ENCODE results near the gene C19orf85.
"Not testable (repeated sequence)": the region's sequence is repeated elsewhere in the genome, so short reads cannot be mapped to it uniquely, and the experiment has no call there.

Gene C19orf85

GRCh38 chr19:55464662-55465054 is at the start of gene C19orf85:
TSS of gene C19orf85 (minus strand) at chr19:55464751. CDS start at chr19:55464554, 197 bp downstream.
- no peak for DNase-seq (ENCODE audit: low spot score)

GRCh38 chr19:55508120-55508519 is 43.6 kb upstream of the C19orf85 start:
- DNase-seq (ENCODE audit: low spot score) = no peak

- DNase-seq (ENCODE audit: low spot score) = no peak
Measured at GRCh38 chr19:55504981-55505380, 40.4 kb upstream of the C19orf85 start.

- no peak for DNase-seq (ENCODE audit: low spot score)
Measured at GRCh38 chr19:55504252-55504603, 39.7 kb upstream of the C19orf85 start.

GRCh38 chr19:55503502-55504251 is 39.1 kb upstream of the C19orf85 start:
- DNase-seq (ENCODE audit: low spot score) = peak; percentile 99

- DNase-seq (ENCODE audit: low spot score) = no peak
Measured at GRCh38 chr19:55503157-55503501, 38.6 kb upstream of the C19orf85 start.

GRCh38 chr19:55502197-55502952 is 37.8 kb upstream of the C19orf85 start:
- DNase-seq (ENCODE audit: low spot score) = no peak

- no peak for DNase-seq (ENCODE audit: low spot score)
Measured at GRCh38 chr19:55500368-55500952, 35.9 kb upstream of the C19orf85 start.

GRCh38 chr19:55498246-55498840 is 33.8 kb upstream of the C19orf85 start:
- DNase-seq (ENCODE audit: low spot score) = no peak

GRCh38 chr19:55497763-55498162 is 33.2 kb upstream of the C19orf85 start:
- no peak for DNase-seq (ENCODE audit: low spot score)

GRCh38 chr19:55496820-55497219 is 32.3 kb upstream of the C19orf85 start:
- not testable (repeated sequence) for DNase-seq (ENCODE audit: low spot score)

GRCh38 chr19:55495646-55496349 is 31.2 kb upstream of the C19orf85 start:
- no peak for DNase-seq (ENCODE audit: low spot score)

- peak; percentile 53 for DNase-seq (ENCODE audit: low spot score)
Measured at GRCh38 chr19:55494172-55494761, 29.7 kb upstream of the C19orf85 start.

- no peak for DNase-seq (ENCODE audit: low spot score)
Measured at GRCh38 chr19:55493645-55494171, 29.2 kb upstream of the C19orf85 start.

- DNase-seq (ENCODE audit: low spot score) = peak; percentile 29
Measured at GRCh38 chr19:55493052-55493644, 28.6 kb upstream of the C19orf85 start.

GRCh38 chr19:55492362-55492944 is 27.9 kb upstream of the C19orf85 start:
- no peak for DNase-seq (ENCODE audit: low spot score)

- no peak for DNase-seq (ENCODE audit: low spot score)
Measured at GRCh38 chr19:55491546-55492360, 27.2 kb upstream of the C19orf85 start.

- DNase-seq (ENCODE audit: low spot score) = no peak
Measured at GRCh38 chr19:55490478-55491432, 26.2 kb upstream of the C19orf85 start.

Data from AG20443 (cell line).